Tibial nerve (tissue), 4 donors: Measurements from ENCODE around the gene PLA2G4A. TPM values are rescaled to one million over a fixed set of nuclear protein-coding genes. Genes with fewer than 3 reads are reported as not detected.

Experiments used
- DNase-seq, 2 donors: peaks; one replicate each; pipeline ENCODE4 v3.0.0-alpha.2; 2019; ENCODE audit warnings: low spot score in 2 of 2
- H3K27ac ChIP-seq, 4 donors: fragments of 200-600 bp; sonication (generic) in 3 of 4; one replicate each; pipeline ENCODE4 v1.5.1; 2017 to 2019; ENCODE audit warnings: mild to moderate bottlenecking in 1 of 4
- H3K27me3 ChIP-seq, 2 donors: fragments of 200-600 bp; sonication (generic) in 1 of 2; one replicate each; pipeline versions ENCODE4 v1.5.1 to v1.6.0; 2017 to 2019
- H3K36me3 ChIP-seq, 3 donors: fragments of 200-600 bp; sonication (generic); one replicate each; pipeline ENCODE4 v1.5.1; 2018 to 2019
- H3K4me1 ChIP-seq, 4 donors: fragments of 200-600 bp; sonication (generic) in 3 of 4; one replicate each; pipeline ENCODE4 v1.5.1; 2017 to 2019
- H3K4me3 ChIP-seq, 4 donors: fragments of 200-600 bp; sonication (generic) in 3 of 4; one replicate each; pipeline ENCODE4 v1.5.1; 2017 to 2019; ENCODE audit warnings: mild to moderate bottlenecking in 1 of 4, moderate library complexity in 1 of 4
- H3K9me3 ChIP-seq, 4 donors: fragments of 200-600 bp; sonication (generic) in 3 of 4; one replicate each; pipeline ENCODE4 v1.5.1; 2017 to 2019
- CTCF ChIP-seq, 5 experiments: fragments of 200-600 bp in 3 of 5; fragments of 450-650 bp in 2 of 5; sonication (generic) in 3 of 5; IDR thresholded peaks; one replicate each; pipeline ENCODE4 v1.5.1; 2016 to 2019; ENCODE audit warnings: antibody characterized with exemption in 5 of 5, mild to moderate bottlenecking in 3 of 5, moderate library complexity in 2 of 5
- EP300 ChIP-seq, 2 donors: sonication (generic); formaldehyde crosslinking; IDR thresholded peaks; one replicate each; pipeline ENCODE4 v1.6.1; 2017; ENCODE audit warnings: antibody characterized with exemption in 2 of 2, mild to moderate bottlenecking in 1 of 2
- POLR2A ChIP-seq, 2 donors: fragments of 450-650 bp; IDR thresholded peaks; one replicate each; pipeline ENCODE4 v1.6.1; 2017; ENCODE audit warnings: antibody characterized with exemption in 2 of 2, mild to moderate bottlenecking in 2 of 2, moderate library complexity in 2 of 2
- WGBS, 2 donors: methylation state at CpG; one replicate each; pipeline ENCODE4 v1.1.5; 2018; 5-methylcytosine and 5-hydroxymethylcytosine counted together
- total RNA-seq, 4 donors: library from RNA; depleted of rRNA; stranded (reverse); fragments of >200 nt; gene quantifications; one replicate each; pipeline ENCODE4 v1.1.0, GENCODE V29; 2016

The PLA2G4A gene
- total RNA-seq, 4 donors from 2014 or later = 3.7 to 7.2 (median 6.3) TPM

- H3K27me3 ChIP-seq = no peaks in the 10 kb centered on the region
Observed at GRCh38 chr1:186858923-186859322, 30.2 kb downstream of the PLA2G4A start.

GRCh38 chr1:186859995-186860394, 31.2 kb downstream of the PLA2G4A start:
- Histone ChIP-seq H3K27me3 (no peaks in the 10 kb centered on the region), H3K4me1 (no peaks in the 10 kb centered on the region), H3K4me3 (no peak overlapping the region), H3K9me3 (no peaks in the 10 kb centered on the region), H3K27ac (no peak overlapping the region), H3K36me3 (no peaks in the 10 kb centered on the region)
- 95% methylated on average over 2 of the region's 2 CpGs for WGBS, 2 donors
- no peak for TF ChIP-seq EP300 (IDR thresholded peaks at IDR 0.05)
- TF ChIP-seq CTCF (IDR thresholded peaks at IDR 0.05) = no peak
- no peak for TF ChIP-seq POLR2A (IDR thresholded peaks at IDR 0.05)
- DNase-seq = no peak

More at GRCh38 chr1:186858923-186859322, 30.2 kb downstream of the PLA2G4A start:
- Histone ChIP-seq H3K27ac (no peak overlapping the region), H3K9me3 (no peaks in the 10 kb centered on the region), H3K4me1 (no peaks in the 10 kb centered on the region), H3K36me3 (no peaks in the 10 kb centered on the region), H3K4me3 (no peak overlapping the region)
- TF ChIP-seq EP300 (IDR thresholded peaks at IDR 0.05) = no peak
- no peak for TF ChIP-seq POLR2A (IDR thresholded peaks at IDR 0.05)
- TF ChIP-seq CTCF (IDR thresholded peaks at IDR 0.05) = no peak
- DNase-seq = no peak

- no peak overlapping the region for H3K27ac ChIP-seq
- no peaks in the 10 kb centered on the region for H3K36me3 ChIP-seq
- DNase-seq = no peak
- H3K27me3 ChIP-seq = no peaks in the 10 kb centered on the region
- H3K4me1 ChIP-seq = no peaks in the 10 kb centered on the region
- 66 to 71% methylated on average over 1 of the region's 1 CpG for WGBS, 2 donors
- no peak for TF ChIP-seq POLR2A (IDR thresholded peaks at IDR 0.05)
- TF ChIP-seq CTCF (IDR thresholded peaks at IDR 0.05) = no peak
- TF ChIP-seq EP300 (IDR thresholded peaks at IDR 0.05) = no peak
- no peak overlapping the region for H3K4me3 ChIP-seq
- no peaks in the 10 kb centered on the region for H3K9me3 ChIP-seq
Observed at GRCh38 chr1:186864296-186864695, 35.5 kb downstream of the PLA2G4A start.

- DNase-seq = no peak
- 76 to 88% methylated on average over 1 of the region's 1 CpG for WGBS, 2 donors
- no peaks in the 10 kb centered on the region for H3K4me1 ChIP-seq
- H3K9me3 ChIP-seq = no peaks in the 10 kb centered on the region
- no peaks in the 10 kb centered on the region for H3K27me3 ChIP-seq
- TF ChIP-seq EP300 (IDR thresholded peaks at IDR 0.05) = no peak
- TF ChIP-seq CTCF (IDR thresholded peaks at IDR 0.05) = no peak
- TF ChIP-seq POLR2A (IDR thresholded peaks at IDR 0.05) = no peak
- H3K4me3 ChIP-seq = no peak overlapping the region
- no peaks in the 10 kb centered on the region for H3K36me3 ChIP-seq
- H3K27ac ChIP-seq = no peak overlapping the region
Observed at GRCh38 chr1:186865253-186865652, 36.5 kb downstream of the PLA2G4A start.

GRCh38 chr1:186865857-186866256, 37.1 kb downstream of the PLA2G4A start:
- no peaks in the 10 kb centered on the region for H3K36me3 ChIP-seq
- 76 to 85% methylated on average over 3 of the region's 3 CpGs for WGBS, 2 donors
- H3K4me1 ChIP-seq = no peaks in the 10 kb centered on the region
- TF ChIP-seq CTCF (IDR thresholded peaks at IDR 0.05) (no peak), POLR2A (IDR thresholded peaks at IDR 0.05) (no peak), EP300 (IDR thresholded peaks at IDR 0.05) (no peak)
- no peak for DNase-seq
- H3K27ac ChIP-seq = no peak overlapping the region
- no peaks in the 10 kb centered on the region for H3K27me3 ChIP-seq
- no peak overlapping the region for H3K4me3 ChIP-seq
- no peaks in the 10 kb centered on the region for H3K9me3 ChIP-seq
